ENCODE results near the gene WDFY3. TPM values are rescaled to one million over a fixed set of nuclear protein-coding genes. Genes with fewer than 3 reads are reported as not detected.
A peak's percentile ranks its signal among the peaks of the same experiment; 100 is the strongest.

WDFY3 gene
- total and polyA plus RNA-seq, 8 donors: 39.4 to 137 (median 44.5) TPM

GRCh38 chr4:84648863-84649647 is 317.4 kb downstream of the WDFY3 start:
- Histone ChIP-seq H3K27me3 (no peaks in the 10 kb centered on the region), H3K27ac (no peak overlapping the region), H3K36me3 (no peaks in the 10 kb centered on the region), H3K4me1 (peaks cover 0 to 15% of the 10 kb centered on the region in 2 donors), H3K9me3 (no peaks in the 10 kb centered on the region), H3K4me3 (no peak overlapping the region)
- intact Hi-C loops (cut with DNase I): no loop called here
- TF ChIP-seq CTCF (IDR thresholded peaks at IDR 0.05): no peak
- peak; percentile 79 for ATAC-seq
- peak in 2 of 4 donors; percentile 29 to 69 for DNase-seq

GRCh38 chr4:84648178-84648577 is 318.3 kb downstream of the WDFY3 start:
- intact Hi-C loops (cut with DNase I): no loop called here
- TF ChIP-seq CTCF (IDR thresholded peaks at IDR 0.05): no peak
- no peaks in the 10 kb centered on the region for H3K36me3 ChIP-seq
- no peak overlapping the region for H3K4me3 ChIP-seq
- no peak for DNase-seq
- no peak overlapping the region for H3K27ac ChIP-seq
- H3K4me1 ChIP-seq: peaks cover 0 to 15% of the 10 kb centered on the region in 2 donors
- H3K9me3 ChIP-seq: no peaks in the 10 kb centered on the region
- H3K27me3 ChIP-seq: no peaks in the 10 kb centered on the region
- ATAC-seq: peak; percentile 74

- H3K27ac ChIP-seq: no peak overlapping the region
- intact Hi-C loops (cut with DNase I): no loop called here
- DNase-seq (no peak), ATAC-seq (no peak)
- no peaks in the 10 kb centered on the region for H3K9me3 ChIP-seq
- no peak overlapping the region for H3K4me3 ChIP-seq
- no peak for TF ChIP-seq CTCF (IDR thresholded peaks at IDR 0.05)
- peaks cover 0 to 15% of the 10 kb centered on the region in 2 donors for H3K4me1 ChIP-seq
- H3K27me3 ChIP-seq: no peaks in the 10 kb centered on the region
- H3K36me3 ChIP-seq: no peaks in the 10 kb centered on the region
Measured at GRCh38 chr4:84647312-84647884, 319.1 kb downstream of the WDFY3 start.

GRCh38 chr4:84644087-84644486 is 322.4 kb downstream of the WDFY3 start:
- DNase-seq: no peak
- TF ChIP-seq CTCF (IDR thresholded peaks at IDR 0.05): no peak
- peaks cover 0 to 12% of the 10 kb centered on the region in 2 donors for H3K36me3 ChIP-seq
- H3K9me3 ChIP-seq: no peaks in the 10 kb centered on the region
- no peak overlapping the region for H3K27ac ChIP-seq
- intact Hi-C loops (cut with DNase I): no loop called here
- no peaks in the 10 kb centered on the region for H3K27me3 ChIP-seq
- H3K4me3 ChIP-seq: no peak overlapping the region
- ATAC-seq: no peak
- peaks cover 0 to 15% of the 10 kb centered on the region in 2 donors for H3K4me1 ChIP-seq

- H3K9me3 ChIP-seq: no peaks in the 10 kb centered on the region
- DNase-seq: no peak
- peak; percentile 37 for ATAC-seq
- H3K4me1 ChIP-seq: no peaks in the 10 kb centered on the region
- H3K4me3 ChIP-seq: no peak overlapping the region
- TF ChIP-seq CTCF (IDR thresholded peaks at IDR 0.05): no peak
- no peak overlapping the region for H3K27ac ChIP-seq
- no peaks in the 10 kb centered on the region for H3K27me3 ChIP-seq
- peaks cover 0 to 12% of the 10 kb centered on the region in 2 donors for H3K36me3 ChIP-seq
- intact Hi-C loops (cut with DNase I): no loop called here
Measured at GRCh38 chr4:84639145-84639544, 327.3 kb downstream of the WDFY3 start.
